Measurements from ENCODE around the gene MTAP. TPM values are rescaled to one million over a fixed set of nuclear protein-coding genes. Genes with fewer than 3 reads are reported as not detected.

Gene MTAP
- total and polyA plus RNA-seq, 2 of the 13 experiments (the other 11 are each of a cell fraction or from before 2014, with no cell fraction given): 16.7 to 51.2 TPM

DNA sequence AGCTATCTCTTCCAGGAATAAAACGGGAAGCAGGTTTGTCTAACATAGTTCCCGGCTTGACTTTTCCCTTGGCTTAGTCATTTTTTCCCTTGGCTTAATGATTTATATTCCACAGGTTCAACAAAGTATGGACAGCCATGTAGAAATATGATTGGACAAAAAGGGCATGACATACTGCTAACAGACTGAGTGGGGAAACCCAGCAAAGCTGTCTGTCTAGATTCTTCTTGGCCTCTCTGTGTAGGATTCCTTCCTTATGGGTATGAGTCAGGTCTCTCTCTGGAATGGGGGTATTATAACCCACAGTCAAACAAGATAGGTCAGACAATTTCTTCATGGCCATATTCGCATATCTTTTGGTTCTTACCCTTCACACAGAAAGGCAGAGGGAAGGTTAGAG lies 5.7 kb upstream of the MTAP start:
- no peaks in the 10 kb centered on the region for H3K79me2 ChIP-seq (ENCODE audit: insufficient read depth, low read length)
- ChIA-PET CTCF (ENCODE audit: low intra/inter-chr PET ratio, low total read pairs) (no interaction called here), POLR2A (no interaction called here)
- H4K20me1 ChIP-seq (ENCODE audit: insufficient read depth, low read length): no peaks in the 10 kb centered on the region
- H3K36me3 ChIP-seq (replicated peaks in 1 of 2; ENCODE audit: control insufficient read depth in 1 of 2, insufficient read depth in 2 of 2, low read length in 2 of 2): no peaks in the 10 kb centered on the region
- intact Hi-C loops (cut with micrococcal nuclease; ENCODE audit: unreplicated experiment) (no loop called here), in situ Hi-C loops (cut with HindIII; ENCODE audit: extremely low pct_ligation_motif_present, low pct_unique_long_range_greater_than_20kb) (loop anchor here (10.0 to 25.0 kb wide), 3 partner anchors 332 to 609 kb away; partner anchors contain the start of genes IFNA4 and KLHL9)
- no peak overlapping the region for H3K4me2 ChIP-seq (ENCODE audit: low read depth, low read length)
- no peaks in the 10 kb centered on the region for H3K9me3 ChIP-seq (ENCODE audit: low read length)
- 33% methylated on average over 3 of the region's 3 CpGs for WGBS (ENCODE audit: low lambda C conversion rate)
- no peak for ATAC-seq
- no peak overlapping the region for H3K27ac ChIP-seq (ENCODE audit: extremely low read length, insufficient read depth, low read length)
- no TSS peak for BruUV-seq (replicated peaks)
- H3K4me3 ChIP-seq (replicated peaks in 1 of 3; ENCODE audit: insufficient read depth in 1 of 3, low read depth in 2 of 3, low read length in 3 of 3): no peak overlapping the region
- H3K27me3 ChIP-seq (ENCODE audit: control insufficient read depth in 1 of 2, insufficient read depth in 2 of 2, low read length in 2 of 2): no peaks in the 10 kb centered on the region; a peak in 1 of 5 replicates
- TF ChIP-seq CBX1 (IDR thresholded peaks at IDR 0.05; ENCODE audit: low read depth) (no peak), JDP2 (CRISPR knock-in tag; IDR thresholded peaks at IDR 0.05; ENCODE audit: borderline replicate concordance) (no peak), ZNF292 (CRISPR knock-in tag; IDR thresholded peaks at IDR 0.05; ENCODE audit: borderline replicate concordance, low read depth) (no peak)
- TF ChIP-seq, protein P1, sequence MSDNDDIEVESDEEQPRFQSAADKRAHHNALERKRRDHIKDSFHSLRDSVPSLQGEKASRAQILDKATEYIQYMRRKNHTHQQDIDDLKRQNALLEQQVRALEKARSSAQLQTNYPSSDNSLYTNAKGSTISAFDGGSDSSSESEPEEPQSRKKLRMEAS (IDR thresholded peaks at IDR 0.05): no peak
- H3K9ac ChIP-seq (ENCODE audit: insufficient read depth, low read depth, low read length): no peak overlapping the region
- no peak for FAIRE-seq
- peaks cover 5% of the 10 kb centered on the region for H3K4me1 ChIP-seq (ENCODE audit: insufficient read depth, low read length)
- no peak for DNase-seq (ENCODE audit: low spot score)
- H2AFZ ChIP-seq (ENCODE audit: low read length): no peak overlapping the region

DNA sequence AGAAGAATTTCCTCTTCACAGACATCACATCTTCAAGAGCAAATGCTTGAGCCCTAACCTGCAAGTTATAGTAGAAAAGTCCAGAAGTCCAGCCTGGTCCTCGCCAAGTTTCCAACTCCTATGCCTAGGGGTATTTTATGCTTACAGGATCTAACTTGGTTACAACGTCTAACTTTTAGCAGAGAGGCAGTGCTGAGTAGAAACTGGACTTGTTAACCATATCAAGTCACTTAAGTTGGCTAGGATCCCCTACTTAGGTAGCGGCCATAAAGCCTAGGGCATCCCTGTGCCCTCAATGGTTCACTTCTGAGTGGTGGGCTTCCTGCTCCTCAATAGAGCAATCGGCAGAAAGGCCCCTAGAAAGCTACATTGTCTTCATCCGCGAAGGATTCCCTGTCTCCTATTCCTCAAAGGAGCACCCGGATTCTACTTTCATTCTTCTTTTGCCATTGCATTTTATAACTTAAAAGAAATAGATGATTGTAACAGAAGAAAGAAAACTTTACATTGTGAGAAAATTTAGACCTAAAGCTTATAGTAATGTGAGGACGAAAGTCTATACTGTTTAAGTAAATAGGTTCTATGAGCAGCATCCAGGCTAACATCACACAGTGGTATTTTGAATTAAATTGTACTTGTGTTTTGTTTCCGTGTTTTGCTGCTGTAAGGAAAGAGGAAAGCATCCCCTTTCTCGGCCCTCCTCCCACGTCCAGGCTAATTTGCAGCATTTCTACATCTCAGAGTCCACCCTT lies 1.3 kb upstream of the MTAP start:
- CTCF ChIA-PET (ENCODE audit: low intra/inter-chr PET ratio, low total read pairs): no interaction called here
- Histone ChIP-seq H3K27ac (ENCODE audit: extremely low read length, insufficient read depth, low read length) (no peak overlapping the region), H3K9ac (ENCODE audit: insufficient read depth, low read depth, low read length) (peak overlapping the region; percentile 82; the same call in 1 of the 2 replicates), H3K27me3 (ENCODE audit: control insufficient read depth in 1 of 2, insufficient read depth in 2 of 2, low read length in 2 of 2) (no peaks in the 10 kb centered on the region; a peak in 1 of 5 replicates), H3K4me1 (ENCODE audit: insufficient read depth, low read length) (peaks cover 31% of the 10 kb centered on the region), H2AFZ (ENCODE audit: low read length) (no peak overlapping the region), H3K4me3 (replicated peaks in 1 of 3; ENCODE audit: insufficient read depth in 1 of 3, low read depth in 2 of 3, low read length in 3 of 3) (no peak overlapping the region; a peak in 1 of 6 replicates), H3K9me3 (ENCODE audit: low read length) (no peaks in the 10 kb centered on the region), H3K36me3 (replicated peaks in 1 of 2; ENCODE audit: control insufficient read depth in 1 of 2, insufficient read depth in 2 of 2, low read length in 2 of 2) (no peaks in the 10 kb centered on the region; a peak in 1 of 5 replicates), H3K79me2 (ENCODE audit: insufficient read depth, low read length) (peaks cover 33% of the 10 kb centered on the region), H3K4me2 (ENCODE audit: low read depth, low read length) (peak overlapping the region; percentile 89), H4K20me1 (ENCODE audit: insufficient read depth, low read length) (no peaks in the 10 kb centered on the region)
- in situ Hi-C loops (cut with HindIII; ENCODE audit: extremely low pct_ligation_motif_present, low pct_unique_long_range_greater_than_20kb): loop anchor here (25.0 kb wide), 1 partner anchor 636 kb away; the partner anchor contains the start of gene DMRTA1
- DNase-seq (ENCODE audit: low spot score) (no peak), FAIRE-seq (no peak), ATAC-seq (no peak)
- no TSS peak for BruUV-seq (replicated peaks)
- POLR2A ChIA-PET: no interaction called here
- WGBS (ENCODE audit: low lambda C conversion rate): 94% methylated on average over 11 of the region's 11 CpGs
- intact Hi-C loops (cut with micrococcal nuclease; ENCODE audit: unreplicated experiment): no loop called here
- TF ChIP-seq RAD21 (CRISPR knock-in tag; IDR thresholded peaks at IDR 0.05) (no peak), SMAD3 (CRISPR knock-in tag; IDR thresholded peaks at IDR 0.05) (no peak), ZNF12 (CRISPR knock-in tag; IDR thresholded peaks at IDR 0.05) (peak; percentile 87)
